Upper lobe of left lung (tissue), 6 donors: ENCODE results near the gene GSTO2. TPM values are rescaled to one million over a fixed set of nuclear protein-coding genes. Genes with fewer than 3 reads are reported as not detected.
"Not testable (repeated sequence)": the region's sequence is repeated elsewhere in the genome, so short reads cannot be mapped to it uniquely, and the experiment has no call there.

Experiments used
- ATAC-seq, 2 donors: fragments of 200-7000 bp; cut with Tn5 transposase; one replicate each; pipeline ENCODE4 v1.9.1; 2022; ENCODE audit warnings: mild to moderate bottlenecking in 2 of 2, moderate library complexity in 2 of 2; ENCODE audit not compliant: low FRiP score in 2 of 2
- DNase-seq, 2 donors: peaks; one replicate each; pipeline ENCODE4 v3.0.0-alpha.2; 2019 to 2020
- H3K27ac ChIP-seq, 4 donors: fragments of 200-600 bp; sonication (generic); one replicate each; pipeline ENCODE4 v1.5.1; 2016 to 2019
- H3K27me3 ChIP-seq, 4 donors: fragments of 200-600 bp; sonication (generic); one replicate each; pipeline ENCODE4 v1.5.1; 2017 to 2019
- H3K36me3 ChIP-seq, 4 donors: fragments of 200-600 bp; sonication (generic); one replicate each; pipeline ENCODE4 v1.5.1; 2016 to 2019
- H3K4me1 ChIP-seq, 4 donors: fragments of 200-600 bp; sonication (generic); one replicate each; pipeline ENCODE4 v1.5.1; 2018 to 2019
- H3K4me3 ChIP-seq, 4 donors: fragments of 200-600 bp; sonication (generic); one replicate each; pipeline ENCODE4 v1.5.1; 2017 to 2019; ENCODE audit warnings: mild to moderate bottlenecking in 2 of 4, moderate library complexity in 1 of 4
- H3K9me3 ChIP-seq, 4 donors: fragments of 200-600 bp; sonication (generic); one replicate each; pipeline ENCODE4 v1.5.1; 2018 to 2019
- EP300 ChIP-seq, 4 donors: sonication (generic); formaldehyde crosslinking; IDR thresholded peaks; one replicate each; pipeline ENCODE4 v1.5.1; 2017; ENCODE audit warnings: antibody characterized with exemption in 4 of 4, control low read depth in 2 of 4
- POLR2A ChIP-seq, 4 donors: fragments of 450-650 bp; IDR thresholded peaks; one replicate each; pipeline ENCODE4 v1.5.1; 2016 to 2017; ENCODE audit warnings: antibody characterized with exemption in 4 of 4, mild to moderate bottlenecking in 2 of 4
- POLR2AphosphoS5 ChIP-seq, 2 donors: sonication (generic); formaldehyde crosslinking; IDR thresholded peaks; one replicate each; pipeline ENCODE4 v1.5.1; 2017; ENCODE audit warnings: antibody characterized with exemption in 2 of 2
- WGBS, 2 donors: methylation state at CpG; one replicate each; pipeline ENCODE4 v1.1.5; 2017 to 2018; 5-methylcytosine and 5-hydroxymethylcytosine counted together
- total RNA-seq, 6 donors: library from RNA; depleted of rRNA in 4 of 6; stranded (reverse); fragments of >200 nt in 4 of 6; gene quantifications; one replicate each; pipeline versions ENCODE4 v1.1.0 to v1.2.1, GENCODE V29; 2016 to 2021
- TF ChIP-seq, protein P1 (sequence below), 6 experiments: fragments of 450-650 bp in 4 of 6; fragments of 200-600 bp in 2 of 6; sonication (generic) in 2 of 6; IDR thresholded peaks; one replicate each; pipeline ENCODE4 v1.5.1; 2016 to 2019; ENCODE audit warnings: antibody characterized with exemption in 6 of 6
- donor health status: DM: no; HTN: no; CAD: no; lungs with moderate emphysema.
- donor health status: DM: no; HTN: yes; CAD: no; lungs with severe emphysema.

The GSTO2 gene
- total RNA-seq, 6 donors from 2014 or later = 2.8 to 11.2 (median 7.8) TPM

DNA sequence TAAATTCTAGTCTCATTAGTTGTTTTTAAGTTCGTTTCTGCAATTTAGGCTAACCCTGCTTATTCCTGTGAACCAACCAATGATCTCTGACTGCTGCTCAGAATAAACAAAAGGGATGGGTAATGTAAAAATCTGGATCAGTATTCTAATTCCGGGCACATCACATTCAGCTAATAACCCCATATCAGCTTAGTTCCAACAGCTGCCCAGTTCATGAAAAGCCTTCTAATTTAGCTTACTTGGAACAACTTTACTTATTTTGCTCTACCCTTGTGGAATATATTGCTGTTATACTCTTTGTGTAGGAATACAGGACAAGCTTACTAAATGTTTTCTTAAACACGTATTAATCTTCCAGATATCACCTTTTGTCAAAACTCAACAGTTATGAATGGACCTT is 33.2 kb upstream of the GSTO2 start:
- Histone ChIP-seq H3K4me3 (no peak overlapping the region), H3K9me3 (peaks cover 0 to 9% (median 0%) of the 10 kb centered on the region in 4 donors)

DNA sequence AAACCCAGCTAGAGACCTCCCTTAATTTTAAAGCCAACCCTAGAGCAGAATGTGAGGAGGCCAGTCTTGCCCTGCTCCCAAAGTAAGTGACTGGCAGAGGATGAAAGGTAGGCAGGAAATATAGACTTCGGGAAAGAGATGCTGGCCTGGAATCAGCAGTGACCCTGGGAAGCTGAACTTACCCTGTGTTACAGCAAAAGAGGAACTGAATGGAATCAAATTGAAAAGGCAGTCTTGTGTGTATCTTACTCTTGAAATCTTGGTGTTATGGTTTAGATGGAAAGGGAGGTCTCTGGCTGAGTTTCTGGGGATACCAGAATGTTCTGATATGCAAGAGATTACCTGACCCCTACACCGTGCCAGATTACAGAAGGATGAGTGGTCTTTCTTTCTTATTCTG is 28.9 kb upstream of the GSTO2 start:
- TF ChIP-seq POLR2A (IDR thresholded peaks at IDR 0.05) (no peak), POLR2AphosphoS5 (IDR thresholded peaks at IDR 0.05) (no peak), EP300 (IDR thresholded peaks at IDR 0.05) (no peak)
- TF ChIP-seq, protein P1, sequence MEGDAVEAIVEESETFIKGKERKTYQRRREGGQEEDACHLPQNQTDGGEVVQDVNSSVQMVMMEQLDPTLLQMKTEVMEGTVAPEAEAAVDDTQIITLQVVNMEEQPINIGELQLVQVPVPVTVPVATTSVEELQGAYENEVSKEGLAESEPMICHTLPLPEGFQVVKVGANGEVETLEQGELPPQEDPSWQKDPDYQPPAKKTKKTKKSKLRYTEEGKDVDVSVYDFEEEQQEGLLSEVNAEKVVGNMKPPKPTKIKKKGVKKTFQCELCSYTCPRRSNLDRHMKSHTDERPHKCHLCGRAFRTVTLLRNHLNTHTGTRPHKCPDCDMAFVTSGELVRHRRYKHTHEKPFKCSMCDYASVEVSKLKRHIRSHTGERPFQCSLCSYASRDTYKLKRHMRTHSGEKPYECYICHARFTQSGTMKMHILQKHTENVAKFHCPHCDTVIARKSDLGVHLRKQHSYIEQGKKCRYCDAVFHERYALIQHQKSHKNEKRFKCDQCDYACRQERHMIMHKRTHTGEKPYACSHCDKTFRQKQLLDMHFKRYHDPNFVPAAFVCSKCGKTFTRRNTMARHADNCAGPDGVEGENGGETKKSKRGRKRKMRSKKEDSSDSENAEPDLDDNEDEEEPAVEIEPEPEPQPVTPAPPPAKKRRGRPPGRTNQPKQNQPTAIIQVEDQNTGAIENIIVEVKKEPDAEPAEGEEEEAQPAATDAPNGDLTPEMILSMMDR (IDR thresholded peaks at IDR 0.05) = no peak
- DNase-seq = no peak
- no peak overlapping the region for H3K27ac ChIP-seq
- no peaks in the 10 kb centered on the region for H3K27me3 ChIP-seq
- 55% methylated on average over 2 of the region's 2 CpGs for WGBS, 2 donors
- H3K4me1 ChIP-seq = no peaks in the 10 kb centered on the region
- H3K9me3 ChIP-seq = peaks cover 0 to 2% (median 0%) of the 10 kb centered on the region in 4 donors
- no peaks in the 10 kb centered on the region for H3K36me3 ChIP-seq
- no peak overlapping the region for H3K4me3 ChIP-seq
- no peak for ATAC-seq

More for the DNA sequence above, 33.2 kb upstream of the GSTO2 start:
- no peaks in the 10 kb centered on the region for H3K27me3 ChIP-seq
- H3K36me3 ChIP-seq = no peaks in the 10 kb centered on the region
- TF ChIP-seq EP300 (IDR thresholded peaks at IDR 0.05) = no peak
- no peak for TF ChIP-seq POLR2A (IDR thresholded peaks at IDR 0.05)
- TF ChIP-seq POLR2AphosphoS5 (IDR thresholded peaks at IDR 0.05) = no peak
- TF ChIP-seq, protein P1 (IDR thresholded peaks at IDR 0.05) = no peak
- ATAC-seq = no peak
- H3K27ac ChIP-seq = no peak overlapping the region
- DNase-seq = no peak
- WGBS, 2 donors = 82 to 84% methylated on average over 3 of the region's 3 CpGs
- H3K4me1 ChIP-seq = peaks cover 6 to 14% (median 11%) of the 10 kb centered on the region in 4 donors

DNA sequence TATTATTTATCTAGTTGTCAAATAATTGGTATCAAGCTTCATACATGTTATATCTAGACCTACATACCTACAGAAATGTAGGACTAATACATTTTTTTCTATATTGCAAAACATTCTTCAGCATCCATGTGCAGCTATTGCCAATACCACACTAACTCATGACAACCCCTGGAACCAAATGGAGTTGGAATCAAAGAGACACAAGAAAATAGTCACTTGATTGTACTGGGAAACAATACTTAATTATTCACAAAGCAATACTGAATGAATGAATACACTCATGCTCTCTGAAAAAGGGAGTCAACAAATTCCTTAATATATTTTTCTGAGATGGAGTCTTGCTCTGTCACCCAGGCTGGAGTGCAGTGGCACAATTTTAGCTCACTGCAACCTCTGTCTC is 26.4 kb upstream of the GSTO2 start:
- H3K4me1 ChIP-seq = no peaks in the 10 kb centered on the region
- no peak for DNase-seq
- no peak overlapping the region for H3K4me3 ChIP-seq
- no peak for ATAC-seq
- H3K27me3 ChIP-seq = no peaks in the 10 kb centered on the region
- H3K36me3 ChIP-seq = no peaks in the 10 kb centered on the region
- no peak overlapping the region for H3K27ac ChIP-seq
- TF ChIP-seq POLR2A (IDR thresholded peaks at IDR 0.05) (no peak), POLR2AphosphoS5 (IDR thresholded peaks at IDR 0.05) (no peak), EP300 (IDR thresholded peaks at IDR 0.05) (no peak)
- TF ChIP-seq, protein P1 (IDR thresholded peaks at IDR 0.05) = no peak
- no peaks in the 10 kb centered on the region for H3K9me3 ChIP-seq

DNA sequence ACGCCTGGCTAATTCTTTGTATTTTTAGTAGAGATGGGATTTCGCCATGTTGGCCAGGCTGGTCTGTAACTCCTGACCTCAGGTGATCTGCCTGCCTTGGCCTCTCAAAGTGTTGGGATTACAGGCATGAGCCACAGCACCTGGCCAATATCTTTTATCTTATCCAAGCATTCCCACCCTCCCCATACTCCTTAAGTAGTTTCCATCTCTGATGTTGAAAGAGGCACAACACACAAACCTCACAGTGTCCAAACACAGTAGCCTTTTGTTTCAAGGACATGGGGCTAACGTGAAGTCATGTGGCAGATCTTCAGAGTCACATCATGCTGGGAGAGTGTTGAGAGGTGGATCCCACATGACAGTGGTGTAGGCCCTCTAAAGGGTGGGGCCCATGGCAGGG is 26.0 kb upstream of the GSTO2 start:
- H3K9me3 ChIP-seq, ATAC-seq, DNase-seq, H3K27ac ChIP-seq, H3K4me3 ChIP-seq, H3K4me1 ChIP-seq, H3K36me3 ChIP-seq, H3K27me3 ChIP-seq: not testable (repeated sequence)
- 88 to 90% methylated on average over 3 of the region's 3 CpGs for WGBS, 2 donors

DNA sequence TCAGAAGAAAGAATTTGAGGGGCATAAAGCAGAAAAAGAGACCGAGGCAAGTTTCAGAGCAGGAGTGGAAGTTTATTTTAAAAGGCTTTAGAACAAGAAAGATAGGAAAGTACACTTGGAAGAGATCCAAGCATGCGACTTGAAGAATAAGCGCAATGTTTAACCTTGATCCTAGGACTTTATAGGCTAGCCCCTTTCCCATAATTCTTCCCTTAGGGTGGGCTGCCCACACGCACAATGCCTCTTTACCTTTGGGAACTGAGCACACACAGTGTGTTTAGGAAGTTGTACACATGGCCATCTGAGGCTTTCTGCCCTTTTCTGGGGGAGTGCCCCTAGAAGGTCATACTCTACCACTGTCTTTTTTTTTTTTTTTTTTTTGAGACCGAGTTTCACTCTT is 25.5 kb upstream of the GSTO2 start:
- TF ChIP-seq, protein P1 (IDR thresholded peaks at IDR 0.05) = no peak
- TF ChIP-seq POLR2A (IDR thresholded peaks at IDR 0.05) (no peak), POLR2AphosphoS5 (IDR thresholded peaks at IDR 0.05) (no peak), EP300 (IDR thresholded peaks at IDR 0.05) (no peak)
- no peaks in the 10 kb centered on the region for H3K27me3 ChIP-seq
- WGBS, 2 donors = 42 to 51% methylated on average over 5 of the region's 5 CpGs

More for the DNA sequence above, 25.5 kb upstream of the GSTO2 start:
- Histone ChIP-seq H3K4me3 (no peak overlapping the region), H3K36me3 (no peaks in the 10 kb centered on the region), H3K4me1 (no peaks in the 10 kb centered on the region), H3K27ac (no peak overlapping the region), H3K9me3 (no peaks in the 10 kb centered on the region)
- no peak for DNase-seq
- no peak for ATAC-seq
